HG03103 (cell line): Measurements from ENCODE around the gene CNPY3.
A peak's percentile ranks its signal among the peaks of the same experiment; 100 is the strongest.
"Not testable (repeated sequence)": the region's sequence is repeated elsewhere in the genome, so short reads cannot be mapped to it uniquely, and the experiment has no call there.

Source experiments
- ATAC-seq: cut with Tn5 transposase; IDR thresholded peaks from one replicate; pipeline ENCODE4 v1.9.1; 2021; ENCODE audit warnings: low read depth; ENCODE audit not compliant: unreplicated experiment

The CNPY3 gene

DNA sequence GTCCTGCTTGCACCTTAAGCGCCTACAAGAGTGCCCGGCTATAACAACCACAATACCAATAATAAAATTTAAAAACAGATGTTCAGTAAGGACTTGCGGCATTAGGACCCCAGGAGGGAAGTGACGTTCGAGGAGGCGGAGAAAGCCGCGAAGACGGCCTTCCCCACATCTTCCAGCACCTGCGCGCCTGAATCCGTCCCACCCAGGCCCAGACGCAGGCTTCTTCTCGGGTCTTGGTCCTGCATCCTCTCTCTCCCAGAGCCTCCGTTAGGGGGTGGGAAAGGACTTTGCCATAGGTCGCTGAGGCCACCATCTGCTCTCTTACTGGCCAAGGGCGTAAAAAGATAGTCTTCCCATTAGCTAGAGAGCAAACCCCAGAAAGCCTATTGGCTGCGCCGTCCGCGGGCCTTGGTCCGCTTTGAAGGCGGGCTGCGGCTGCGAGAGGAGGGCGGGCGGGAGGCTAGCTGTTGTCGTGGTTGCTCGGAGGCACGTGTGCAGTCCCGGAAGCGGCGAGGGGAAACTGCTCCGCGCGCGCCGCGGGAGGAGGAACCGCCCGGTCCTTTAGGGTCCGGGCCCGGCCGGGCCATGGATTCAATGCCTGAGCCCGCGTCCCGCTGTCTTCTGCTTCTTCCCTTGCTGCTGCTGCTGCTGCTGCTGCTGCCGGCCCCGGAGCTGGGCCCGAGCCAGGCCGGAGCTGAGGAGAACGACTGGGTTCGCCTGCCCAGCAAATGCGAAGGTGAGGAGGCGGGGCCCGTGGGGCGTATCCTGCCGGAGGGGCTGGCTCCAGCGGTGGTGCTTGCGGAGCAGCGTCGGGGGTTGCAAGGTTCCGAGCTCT, at the start of gene CNPY3:
Gene CNPY3 (plus strand): TSS at position 495 of the 835 bp plus-strand sequence. CDS start 91 bp downstream, at position 586.
- peak; percentile 67 for ATAC-seq

DNA sequence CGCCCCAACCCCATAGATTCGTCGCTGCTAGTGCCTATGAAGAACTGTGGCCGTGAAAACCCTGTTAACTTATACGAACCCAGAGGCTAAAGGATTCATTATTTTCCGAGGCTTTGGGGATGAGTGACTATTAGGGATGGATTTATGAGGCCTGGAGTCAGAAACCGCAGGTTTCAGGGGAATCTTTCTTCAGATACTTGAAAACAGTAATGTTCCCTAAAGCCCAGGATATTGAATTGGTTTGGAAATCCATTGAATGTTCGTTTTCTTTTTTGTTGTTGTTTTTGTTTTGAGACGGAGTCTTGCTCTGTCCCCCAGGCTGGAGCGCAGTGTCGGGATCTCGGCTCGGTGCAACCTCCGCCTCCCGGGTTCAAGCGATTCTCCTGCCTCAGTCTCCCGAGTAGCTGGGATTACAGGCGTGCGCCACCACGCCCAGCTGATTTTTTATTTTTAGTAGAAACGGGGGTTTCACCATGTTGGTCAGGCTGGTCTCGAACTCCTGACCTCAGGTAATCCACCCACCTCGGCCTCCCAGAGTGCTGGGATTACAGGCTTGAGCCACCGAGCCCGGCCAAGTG, 49.0 kb upstream of the CNPY3 start:
- ATAC-seq = not testable (repeated sequence)

DNA sequence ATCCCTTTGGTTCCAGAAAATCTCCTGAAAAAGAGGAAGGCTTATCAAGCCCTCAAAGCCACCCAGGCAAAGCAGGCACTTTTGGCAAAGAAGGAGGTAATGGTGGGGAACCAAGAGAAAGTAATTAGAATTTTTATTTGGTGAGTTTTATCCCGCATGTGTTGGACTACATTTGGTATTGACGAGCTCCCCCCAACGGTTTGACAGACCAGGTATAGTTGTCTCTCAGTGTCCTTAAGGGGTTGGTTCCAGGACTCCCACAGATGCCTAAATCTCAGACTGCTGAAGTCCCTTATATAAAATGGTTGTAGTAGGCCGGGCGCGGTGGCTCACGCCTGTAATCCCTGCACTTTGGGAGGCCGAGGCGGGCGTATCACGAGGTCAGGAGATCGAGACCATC, 48.4 kb upstream of the CNPY3 start:
- not testable (repeated sequence) for ATAC-seq

DNA sequence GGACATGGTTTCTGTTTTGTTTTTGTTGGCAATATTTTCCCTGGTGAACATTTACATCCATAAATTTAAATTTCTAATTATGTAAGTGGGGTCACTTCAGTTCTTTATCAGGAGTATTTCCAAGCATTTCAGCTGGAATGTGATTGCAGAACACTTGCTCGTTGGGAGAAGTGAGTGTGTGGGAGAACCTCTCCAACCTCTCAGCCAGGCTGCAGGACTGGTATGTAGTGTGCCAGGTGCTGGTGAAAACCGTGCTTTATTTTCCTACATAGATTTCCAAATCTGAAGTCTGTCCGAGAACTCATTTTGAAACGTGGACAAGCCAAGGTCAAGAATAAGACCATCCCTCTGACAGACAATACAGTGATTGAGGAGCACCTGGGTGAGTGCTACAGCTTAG, 43.6 kb upstream of the CNPY3 start:
- ATAC-seq = no peak

DNA sequence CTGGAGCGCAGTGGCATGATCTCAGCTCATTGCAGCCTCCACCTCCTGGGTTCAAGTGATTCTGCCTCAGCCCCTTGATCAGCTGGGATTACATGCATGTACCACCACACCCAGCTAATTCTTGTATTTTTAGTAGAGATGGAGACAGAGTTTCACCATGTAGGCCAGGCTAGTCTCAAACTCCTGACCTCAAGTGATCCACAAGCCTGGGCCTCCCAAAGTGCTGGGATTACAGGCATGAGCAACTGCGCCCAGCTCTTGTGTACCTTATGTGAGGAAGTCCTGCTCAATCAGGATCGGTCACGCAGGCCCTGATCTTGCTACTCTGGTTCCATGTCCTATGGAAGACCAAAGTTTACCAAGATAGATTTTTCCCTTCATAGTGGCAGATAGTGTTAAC, 41.1 kb upstream of the CNPY3 start:
- ATAC-seq = not testable (repeated sequence)

DNA sequence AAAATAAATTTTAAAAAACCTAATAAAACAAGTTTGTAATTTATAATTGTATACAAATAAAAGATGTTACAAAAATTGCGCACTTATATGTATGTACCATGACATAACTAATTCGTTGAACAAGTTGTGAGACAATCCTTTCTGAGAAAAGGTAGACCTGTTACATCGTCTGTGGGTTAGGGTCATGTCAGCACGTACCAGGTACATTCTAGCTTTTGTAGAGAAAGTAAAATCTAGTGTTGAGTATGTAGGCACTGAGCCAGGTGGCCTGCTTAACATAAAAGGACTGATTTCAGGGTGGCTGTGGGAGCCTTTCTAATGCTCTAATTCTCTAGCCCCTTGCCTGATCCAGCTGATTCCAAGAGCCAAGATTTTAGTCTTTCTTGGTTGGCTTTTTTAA, 39.5 kb upstream of the CNPY3 start:
- no peak for ATAC-seq

DNA sequence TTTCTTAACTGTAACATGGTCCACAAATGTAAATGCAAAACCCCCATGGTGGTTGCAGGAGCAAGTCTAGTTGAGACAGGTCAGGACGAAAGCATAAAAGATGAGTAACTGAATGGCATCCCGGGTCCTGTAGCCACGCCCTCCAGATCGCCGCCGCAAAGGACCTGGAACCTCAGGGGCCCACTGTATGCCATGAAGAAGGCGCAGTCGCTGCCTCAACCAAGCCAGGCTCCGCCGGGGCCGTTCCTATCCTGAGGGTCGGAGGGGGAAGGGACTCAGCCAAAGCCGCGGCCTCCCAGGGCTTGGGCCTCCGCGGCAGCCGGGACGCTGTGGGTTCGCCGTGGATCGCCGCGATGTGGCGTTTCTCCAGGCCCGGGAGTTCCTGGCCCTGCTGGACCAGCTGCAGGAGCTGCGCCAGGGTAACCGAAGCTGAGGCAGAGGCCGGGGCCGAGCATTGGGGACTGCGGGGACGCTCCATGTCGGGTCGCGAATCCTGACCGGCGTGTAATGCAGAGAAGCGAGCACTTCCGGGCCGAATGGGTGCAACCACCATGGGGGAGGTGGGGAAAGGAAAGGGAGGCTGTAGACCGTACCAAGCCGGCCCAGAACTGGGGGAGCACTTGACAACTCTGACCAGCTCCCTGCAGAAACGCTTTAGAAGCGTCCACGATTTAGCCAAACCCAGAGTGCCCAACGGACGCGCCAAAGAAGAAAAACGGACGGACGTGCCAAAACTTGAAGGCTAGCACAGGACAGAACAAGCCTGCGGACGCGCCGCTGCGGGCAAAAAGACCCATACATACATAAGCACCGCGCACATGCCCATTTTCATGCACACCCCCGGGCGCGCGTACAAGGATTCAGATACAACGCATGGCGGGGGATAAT, 38.7 kb upstream of the CNPY3 start:
- ATAC-seq = peak; percentile 82

DNA sequence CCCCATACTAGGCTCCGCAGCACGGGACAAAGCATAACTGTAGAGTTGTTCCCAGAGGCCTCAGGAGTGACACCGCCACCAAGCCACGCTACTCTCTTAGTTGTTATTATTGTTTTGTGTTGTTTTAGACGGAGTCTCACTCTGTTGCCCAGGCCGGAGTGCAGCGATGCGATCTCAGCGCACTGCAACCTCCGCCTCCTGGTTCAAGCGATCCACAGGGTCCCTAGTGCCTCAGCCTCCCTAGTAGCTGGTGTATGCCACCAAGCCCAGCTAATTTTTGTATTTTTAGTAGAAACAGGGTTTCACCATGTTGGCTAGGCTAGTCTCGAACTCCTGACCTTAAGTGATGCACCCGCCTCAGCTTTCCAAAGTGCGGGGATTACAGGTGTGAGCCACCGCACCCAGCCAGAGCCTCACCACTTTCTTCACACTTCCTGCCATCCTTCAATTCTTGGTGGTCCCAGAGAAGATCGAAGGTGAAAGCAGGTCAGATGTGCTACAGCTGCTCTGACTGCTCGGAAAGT, 38.0 kb upstream of the CNPY3 start:
- ATAC-seq = no peak

DNA sequence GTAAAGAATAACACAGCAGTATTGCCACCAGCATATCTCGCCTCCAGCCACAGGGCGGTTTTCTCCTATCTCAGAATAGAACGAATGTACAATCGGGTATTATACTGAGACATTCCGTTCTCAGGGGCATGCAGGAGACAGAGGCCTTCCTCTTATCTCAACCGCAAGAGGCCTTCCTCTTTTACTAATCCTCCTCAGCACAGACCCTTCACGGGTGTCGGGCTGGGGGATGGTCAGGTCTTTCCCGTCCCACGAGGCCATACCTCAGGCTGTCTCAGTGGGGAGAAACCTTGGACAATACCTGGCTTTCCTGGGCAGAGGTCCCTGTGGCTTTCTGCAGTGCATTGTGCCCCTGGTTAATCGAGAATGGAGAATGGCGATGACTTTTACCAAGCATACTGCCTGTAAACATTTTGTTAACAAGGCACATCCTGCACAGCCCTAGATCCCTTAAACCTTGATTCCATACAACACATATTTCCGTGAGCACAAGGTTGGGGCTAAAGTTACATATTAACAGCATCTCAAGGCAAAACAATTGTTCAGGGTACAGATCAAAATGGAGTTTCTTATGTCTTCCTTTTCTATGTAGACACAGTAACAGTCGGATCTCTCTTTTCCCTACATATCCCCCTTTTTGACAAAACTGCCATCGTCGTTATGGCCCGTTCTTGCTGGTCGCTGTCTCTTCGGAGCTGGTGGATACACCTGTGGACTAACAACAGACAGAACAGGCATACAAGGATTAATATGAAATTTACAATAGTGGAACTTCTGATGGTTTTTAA, 35.0 kb upstream of the CNPY3 start:
- not testable (repeated sequence) for ATAC-seq

DNA sequence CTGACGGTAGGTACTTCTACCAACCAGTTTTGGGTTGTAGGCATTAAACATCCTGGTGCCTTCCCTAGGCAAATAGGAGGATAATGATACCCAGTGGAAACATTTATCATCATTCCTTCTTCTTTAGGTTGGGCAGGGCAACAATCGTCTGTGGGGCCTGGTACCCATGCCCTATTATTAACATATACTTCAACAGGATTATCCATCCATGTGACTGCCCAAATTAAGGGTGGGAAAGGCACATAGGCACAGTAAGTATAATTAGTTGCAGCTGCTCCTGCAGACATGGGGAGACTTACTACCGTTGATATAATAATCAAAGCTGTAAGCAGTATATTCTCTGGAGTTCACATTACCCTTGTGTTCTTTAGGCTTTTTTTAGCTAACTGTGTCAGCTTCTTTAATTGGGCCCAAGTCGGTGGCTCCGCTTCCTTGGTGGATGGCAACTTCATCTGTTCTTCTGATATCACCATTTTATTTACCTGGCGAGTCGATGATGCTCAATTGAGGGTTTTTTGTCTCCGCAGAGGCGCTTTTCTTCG, 33.0 kb upstream of the CNPY3 start:
- no peak for ATAC-seq

DNA sequence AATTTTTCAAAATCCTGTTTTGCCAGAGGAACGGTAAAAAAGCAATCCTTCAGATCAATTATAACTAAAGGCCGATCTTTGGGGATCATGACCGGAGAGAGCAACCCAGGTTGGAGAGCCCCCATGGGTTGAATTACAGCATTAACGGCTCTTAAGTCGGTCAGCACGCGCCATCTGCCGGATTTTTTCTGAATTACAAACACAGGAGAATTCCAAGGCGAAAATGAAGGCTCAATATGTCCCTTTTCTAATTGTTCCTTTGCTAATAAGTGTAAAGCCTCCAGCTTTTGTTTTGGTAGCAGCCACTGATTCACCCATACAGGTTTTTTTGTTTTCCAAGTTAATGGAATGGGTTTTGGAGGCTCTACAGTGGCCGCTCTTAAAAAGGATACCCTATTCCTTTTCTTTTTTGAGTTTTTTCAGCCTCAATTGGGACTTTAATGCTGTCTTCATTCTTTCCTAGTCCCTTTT, 30.4 kb upstream of the CNPY3 start:
- no peak for ATAC-seq

DNA sequence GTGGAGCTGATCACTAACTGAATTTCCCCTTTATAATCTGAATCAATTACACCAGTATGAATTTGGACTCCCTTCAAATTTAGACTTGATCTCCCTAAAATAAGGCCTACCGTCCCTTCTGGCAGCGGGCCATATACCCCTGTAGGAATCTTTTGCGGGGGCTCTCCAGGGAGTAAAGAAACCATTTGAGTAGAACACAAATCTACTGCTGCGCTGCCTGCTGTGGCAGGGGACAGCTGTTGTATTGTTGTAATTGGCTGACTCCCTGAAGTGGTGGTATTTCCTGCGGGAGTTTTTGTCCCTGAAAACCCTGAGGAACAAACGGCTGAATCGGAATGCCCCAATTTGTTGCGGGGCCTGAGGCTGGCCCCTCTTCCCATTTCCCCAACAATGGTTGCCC, 29.4 kb upstream of the CNPY3 start:
- no peak for ATAC-seq

DNA sequence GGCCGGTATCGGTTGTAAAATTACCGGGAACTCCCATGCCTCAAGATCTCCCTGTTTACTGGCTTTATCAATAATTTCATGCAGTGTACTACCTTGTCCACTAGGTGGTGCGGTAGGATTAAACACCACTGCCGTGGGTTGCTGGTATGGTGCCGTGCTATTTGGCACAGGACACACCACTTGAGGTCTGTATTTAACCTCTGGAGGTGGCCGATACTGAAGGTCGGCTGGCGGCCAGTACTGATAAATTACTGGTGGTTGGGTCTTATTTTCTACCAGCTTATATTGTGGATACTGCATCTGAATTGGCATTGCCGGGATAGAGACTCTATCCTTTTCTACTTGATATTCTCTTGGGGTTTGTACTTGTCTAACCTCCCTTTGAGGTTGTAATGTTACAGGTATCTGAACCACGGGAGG, 27.7 kb upstream of the CNPY3 start:
- ATAC-seq = no peak

DNA sequence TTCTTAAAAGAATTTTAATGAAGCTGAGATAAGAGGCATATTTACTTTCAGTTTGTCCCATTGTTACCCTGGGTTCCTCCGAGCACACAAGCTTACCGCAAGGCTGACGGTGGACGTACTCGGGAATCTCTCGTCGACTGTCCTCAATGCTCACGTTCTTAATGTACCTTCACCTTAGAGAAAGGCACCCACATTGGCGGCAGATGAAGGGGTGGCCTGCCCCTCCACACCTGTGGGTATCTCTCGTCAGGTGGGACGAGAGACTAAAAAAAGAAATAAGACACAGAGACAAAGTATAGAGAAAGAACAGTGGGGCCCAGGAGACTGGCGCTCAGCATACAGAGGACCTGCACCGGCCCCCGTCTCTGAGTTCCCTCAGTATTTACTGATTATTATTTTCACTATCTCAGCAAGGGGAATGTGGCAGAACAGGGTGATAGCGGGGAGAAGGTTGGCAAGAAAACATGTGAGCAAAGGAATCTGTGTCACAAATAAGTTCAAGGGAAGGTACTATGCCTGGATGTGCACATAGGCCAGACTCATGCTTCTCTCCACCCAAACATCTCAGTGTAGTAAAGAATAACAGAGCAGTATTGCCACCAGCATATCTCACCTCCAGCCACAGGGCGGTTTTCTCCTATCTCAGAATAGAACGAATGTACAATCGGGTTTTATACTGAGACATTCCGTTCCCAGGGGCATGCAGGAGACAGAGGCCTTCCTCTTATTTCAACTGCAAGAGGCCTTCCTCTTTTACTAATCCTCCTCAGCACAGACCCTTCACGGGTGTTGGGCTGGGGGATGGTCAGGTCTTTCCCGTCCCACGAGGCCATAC, 26.6 kb upstream of the CNPY3 start:
- not testable (repeated sequence) for ATAC-seq

DNA sequence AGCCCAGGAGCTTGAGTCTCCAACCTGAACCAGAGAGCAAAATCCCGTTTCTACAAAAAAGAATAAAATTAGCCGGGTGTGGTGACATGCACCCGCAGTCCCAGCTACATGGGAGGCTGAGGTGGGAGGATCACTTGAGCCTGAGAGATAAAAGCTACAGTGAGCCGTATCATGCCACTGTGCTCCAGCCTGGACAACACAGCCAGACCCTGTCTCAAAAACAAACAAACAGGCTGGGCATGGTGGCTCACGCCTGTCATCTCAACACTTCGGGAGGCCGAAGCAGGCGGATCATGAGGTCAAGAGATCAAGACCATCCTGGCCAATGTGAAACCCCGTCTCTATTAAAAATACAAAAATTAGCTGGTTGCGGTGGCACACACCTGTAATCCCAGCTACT, 24.8 kb upstream of the CNPY3 start:
- ATAC-seq = no peak

DNA sequence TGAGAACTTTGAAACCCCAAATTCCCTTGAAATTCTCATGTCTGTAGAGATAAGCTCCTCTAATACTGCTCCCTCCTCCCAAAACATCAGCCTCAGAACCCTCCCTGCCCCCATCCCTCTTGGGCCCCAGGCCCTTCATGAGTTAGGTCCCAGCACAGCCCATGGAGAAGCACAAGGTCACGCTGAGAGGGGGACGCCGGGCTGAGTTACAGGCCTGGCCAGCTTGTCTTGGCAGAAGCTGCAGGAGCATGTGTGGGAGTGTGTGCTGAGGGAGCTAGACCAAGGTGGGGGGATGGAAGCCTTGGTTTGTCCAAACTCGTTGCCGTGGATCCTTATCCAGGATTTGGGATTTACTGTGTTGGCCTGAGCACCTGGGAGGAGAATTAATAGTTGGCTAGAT, 21.9 kb upstream of the CNPY3 start:
- no peak for ATAC-seq

DNA sequence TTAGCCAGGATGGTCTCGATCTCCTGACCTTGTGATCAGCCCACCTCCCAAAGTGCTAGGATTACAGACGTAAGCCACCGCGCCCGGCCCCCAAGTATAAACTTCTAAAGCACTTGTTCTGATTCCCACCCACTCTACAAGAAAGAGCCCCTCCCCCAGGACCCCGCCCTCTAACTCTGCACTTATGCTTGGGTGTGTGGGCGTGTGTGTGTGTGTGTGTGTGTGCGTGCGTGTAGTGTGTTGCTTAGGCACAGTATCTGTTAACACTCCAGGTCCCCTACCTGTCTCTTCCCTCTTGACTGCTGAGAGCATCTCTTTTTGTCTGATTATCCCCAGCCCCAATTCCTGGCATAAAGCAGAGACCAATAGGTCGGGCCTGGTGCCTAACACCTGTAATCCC, 19.4 kb upstream of the CNPY3 start:
- no peak for ATAC-seq

DNA sequence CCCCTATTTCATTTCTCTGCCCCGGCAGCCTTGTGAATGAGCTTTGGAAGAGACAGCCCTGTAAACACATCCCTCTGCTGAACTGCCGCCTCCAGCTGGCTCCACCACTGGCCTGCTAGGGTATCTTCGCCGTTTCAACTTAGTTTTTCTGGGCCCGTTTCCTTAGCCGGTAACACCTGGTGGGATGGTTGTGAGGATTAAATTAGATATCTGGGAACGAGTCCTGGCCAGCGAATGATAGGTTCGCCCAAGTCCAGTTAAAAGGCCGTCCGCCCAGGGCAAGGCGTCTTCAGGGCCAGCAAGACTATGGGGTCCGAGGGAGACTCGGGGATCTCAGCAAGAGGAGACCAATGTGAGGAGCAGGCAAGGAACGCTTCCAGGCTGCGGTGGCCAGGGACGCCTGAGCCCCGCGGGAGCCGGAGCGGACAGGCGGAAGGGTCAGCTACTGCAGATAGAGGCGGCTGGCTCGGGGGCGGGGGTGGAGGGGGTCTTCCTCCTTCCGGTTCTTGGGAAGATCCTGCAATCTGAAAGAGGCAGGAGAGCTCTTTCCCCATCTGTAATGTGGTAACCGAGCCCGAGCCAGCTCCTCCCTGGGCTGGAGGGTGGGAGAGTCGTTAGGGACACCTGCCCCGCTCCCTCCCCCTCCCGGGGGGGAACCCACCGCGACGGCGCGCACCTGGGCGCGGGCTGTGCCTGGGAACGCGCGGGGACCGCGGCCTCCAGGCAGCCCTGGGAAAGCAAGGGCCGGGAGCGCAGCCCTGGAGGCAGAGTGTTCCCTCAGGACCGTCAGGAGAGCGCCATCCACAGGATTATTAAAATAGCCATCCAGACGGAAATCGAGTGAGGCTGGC, 17.9 kb upstream of the CNPY3 start:
- ATAC-seq = no peak
